GM18858 (cell line): ENCODE measurements around the gene PGS1.

Experiments used
- ATAC-seq: cut with Tn5 transposase; IDR thresholded peaks from one replicate; pipeline ENCODE4 v1.9.1; 2021; ENCODE audit not compliant: unreplicated experiment

The PGS1 gene

DNA sequence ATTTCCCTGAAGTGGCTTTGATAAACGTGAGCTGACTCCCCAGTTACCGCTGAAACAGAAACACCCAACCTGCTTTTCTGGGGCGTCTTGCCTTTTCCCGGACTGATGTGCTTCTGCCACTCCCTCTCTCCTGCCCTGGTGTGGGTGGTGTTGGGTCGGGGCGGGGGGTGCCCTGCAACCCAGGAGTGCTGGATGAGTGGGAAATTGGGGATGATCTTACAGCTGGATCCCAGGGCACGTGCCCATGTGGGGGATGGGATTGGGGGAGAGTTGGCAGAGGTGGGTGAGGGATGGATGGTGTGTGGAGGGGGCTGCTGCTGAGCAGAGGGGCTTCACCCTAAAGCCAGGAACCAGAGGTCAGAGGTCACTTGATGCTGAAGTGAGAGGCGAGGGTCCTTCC, 28.5 kb downstream of the PGS1 start:
- ATAC-seq, result no peak

DNA sequence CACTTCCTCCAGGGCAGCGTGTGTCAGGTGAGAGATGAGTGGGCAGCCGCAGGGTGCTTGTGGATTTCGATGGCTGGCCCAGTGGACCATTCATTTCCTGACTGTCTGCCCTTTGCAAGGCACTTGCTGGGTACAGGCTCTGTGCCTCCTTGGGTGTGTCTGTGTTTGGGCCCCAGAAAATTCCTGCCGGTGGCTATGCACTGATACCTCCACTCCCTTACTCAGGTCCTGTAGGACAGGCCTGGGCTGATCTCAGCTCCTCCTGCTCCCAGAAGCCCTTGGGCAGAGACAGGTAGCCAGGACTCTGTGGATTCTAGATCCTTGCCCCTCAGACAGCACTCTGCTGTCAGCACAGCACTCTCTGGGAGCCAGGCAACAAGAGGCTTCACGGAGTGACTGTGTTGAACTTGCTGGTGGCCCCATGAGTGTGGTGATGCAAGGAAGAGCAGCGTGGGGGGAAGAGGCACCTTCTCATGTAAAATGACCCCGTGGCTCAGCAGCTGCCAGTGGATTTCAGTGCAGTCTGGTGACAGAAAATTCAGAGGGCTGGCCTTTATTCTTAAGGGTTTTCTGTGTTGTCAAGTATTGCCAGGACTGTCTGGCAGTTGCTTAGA, 29.0 kb downstream of the PGS1 start:
- ATAC-seq, result no peak

GRCh38 chr17:78408476-78409050, 30.1 kb downstream of the PGS1 start:
- ATAC-seq, result no peak

DNA sequence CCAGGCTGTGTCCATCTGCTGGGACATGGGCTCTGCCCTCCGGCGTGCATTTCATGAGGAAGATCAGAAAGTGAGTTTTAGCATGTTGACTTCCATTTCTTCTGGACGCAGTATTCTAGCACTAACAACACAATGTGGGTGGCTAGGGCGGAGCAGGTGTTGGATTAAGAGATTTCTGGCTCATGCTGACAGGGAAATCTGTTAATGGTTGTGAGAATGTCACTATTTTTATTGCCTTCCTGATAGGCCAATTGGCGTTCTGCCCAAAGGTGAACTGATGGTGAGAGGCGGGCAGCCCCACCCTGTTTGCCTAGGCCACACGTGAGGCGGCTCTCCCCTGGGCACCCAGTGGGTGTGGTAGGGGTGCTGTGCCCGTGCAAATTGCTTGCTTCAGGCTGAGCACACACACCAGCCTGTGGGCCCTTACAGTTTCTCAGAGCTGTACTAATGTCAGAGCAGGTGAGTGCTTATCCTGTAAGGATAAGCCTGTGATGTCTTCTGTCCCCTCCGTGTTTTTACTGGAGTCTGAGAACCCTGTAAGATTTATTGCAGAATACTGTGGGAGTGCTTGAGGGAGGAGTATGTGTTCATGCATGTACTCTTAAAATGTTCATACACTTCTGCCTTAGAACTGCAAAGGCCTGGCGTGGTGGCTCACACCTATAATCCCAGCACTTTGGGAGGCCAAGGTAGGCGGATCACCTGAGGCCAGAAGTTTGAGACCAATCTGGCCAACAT, 30.9 kb downstream of the PGS1 start:
- no peak for ATAC-seq

DNA sequence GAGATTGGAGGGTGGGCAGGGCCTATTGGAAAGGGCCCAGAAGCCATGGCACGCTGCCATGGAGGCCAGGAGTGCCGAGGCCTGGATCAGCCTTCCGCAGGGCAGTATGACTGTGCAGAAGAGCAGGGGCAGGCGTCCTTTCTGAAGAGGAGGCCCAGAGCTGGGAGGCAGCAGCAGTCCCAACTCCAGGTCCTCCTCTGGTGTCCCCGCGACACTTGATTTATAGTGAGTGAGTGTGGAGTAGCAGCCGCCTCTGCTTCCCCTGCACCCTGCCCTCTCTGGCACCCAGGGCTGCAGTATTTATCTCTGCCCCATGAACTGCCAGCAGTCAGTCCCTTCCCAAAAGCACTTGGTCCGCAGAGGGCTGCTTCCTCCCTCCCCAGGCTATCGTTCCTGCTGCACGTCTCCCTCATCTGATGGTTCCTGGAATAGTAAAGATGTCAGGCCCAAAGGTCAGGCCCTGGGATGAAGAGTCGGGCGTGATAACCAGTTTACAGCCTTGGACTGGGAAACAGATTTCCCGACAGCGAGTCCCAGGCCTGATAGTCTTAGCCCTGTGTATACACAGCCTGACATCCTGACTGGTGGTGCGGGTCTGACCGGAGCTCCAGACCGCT, 32.9 kb downstream of the PGS1 start:
- ATAC-seq, result no peak

DNA sequence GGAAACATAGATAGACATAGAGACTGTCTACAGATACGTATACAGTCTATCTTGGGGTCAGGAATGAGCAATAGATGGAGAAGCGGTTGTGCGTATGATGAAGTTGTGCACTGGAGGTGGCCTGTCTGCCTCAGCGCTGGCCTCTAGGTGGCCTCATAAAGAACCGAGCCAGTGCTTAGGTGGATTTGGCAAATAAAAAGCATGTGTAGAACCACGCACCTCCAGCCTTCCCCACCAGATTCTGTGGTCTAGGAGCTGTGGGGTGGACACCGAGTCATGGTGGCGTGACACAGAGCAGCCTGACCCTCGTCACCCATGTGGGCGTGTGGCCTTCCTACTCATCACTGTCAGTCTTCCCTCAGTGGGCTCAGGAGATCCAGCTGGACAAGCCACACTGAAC, 34.0 kb downstream of the PGS1 start:
- ATAC-seq, result no peak

- ATAC-seq, result no peak
Measured at GRCh38 chr17:78414178-78415162, 36.0 kb downstream of the PGS1 start.

GRCh38 chr17:78415821-78416711, 37.6 kb downstream of the PGS1 start:
- ATAC-seq, result no peak

DNA sequence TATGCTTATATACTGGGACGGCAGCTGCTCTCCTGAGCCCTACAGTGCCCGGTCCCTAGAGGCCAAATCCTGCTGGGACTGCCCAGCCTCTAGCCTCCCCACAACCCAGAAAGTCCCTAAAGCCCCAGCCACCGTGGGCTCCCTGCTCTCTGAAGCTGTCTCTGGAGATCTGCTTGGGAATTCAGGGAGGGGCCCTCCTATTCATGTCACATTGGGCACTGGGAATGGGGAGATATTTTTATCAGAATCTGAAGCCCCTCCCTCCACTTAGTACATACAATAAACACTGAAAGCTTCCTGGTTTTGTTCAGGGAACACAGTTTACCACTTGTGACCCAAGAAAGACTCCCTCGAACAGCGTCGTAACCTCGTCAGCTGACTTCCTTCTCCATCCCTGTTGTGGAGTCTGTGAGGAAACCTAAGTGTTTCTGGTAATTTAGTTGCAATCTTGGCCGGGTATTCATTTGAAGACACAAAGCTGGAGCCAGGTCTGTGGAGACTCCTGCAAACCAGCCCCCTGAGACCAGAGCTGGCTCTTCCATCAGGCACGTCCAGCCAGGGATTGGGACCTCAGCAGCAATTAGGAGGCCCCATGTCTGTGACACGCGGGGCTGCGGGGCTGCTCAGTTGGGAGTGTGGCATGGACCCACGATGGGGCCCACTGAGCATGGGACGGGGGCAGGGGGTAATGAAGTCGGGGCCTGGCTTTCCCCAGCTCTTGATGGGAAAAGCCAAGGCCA, 38.5 kb downstream of the PGS1 start:
- no peak for ATAC-seq

- ATAC-seq, result no peak
Measured at GRCh38 chr17:78417531-78417909, 39.1 kb downstream of the PGS1 start.

GRCh38 chr17:78418326-78419026, 40.0 kb downstream of the PGS1 start:
- ATAC-seq, result no peak

DNA sequence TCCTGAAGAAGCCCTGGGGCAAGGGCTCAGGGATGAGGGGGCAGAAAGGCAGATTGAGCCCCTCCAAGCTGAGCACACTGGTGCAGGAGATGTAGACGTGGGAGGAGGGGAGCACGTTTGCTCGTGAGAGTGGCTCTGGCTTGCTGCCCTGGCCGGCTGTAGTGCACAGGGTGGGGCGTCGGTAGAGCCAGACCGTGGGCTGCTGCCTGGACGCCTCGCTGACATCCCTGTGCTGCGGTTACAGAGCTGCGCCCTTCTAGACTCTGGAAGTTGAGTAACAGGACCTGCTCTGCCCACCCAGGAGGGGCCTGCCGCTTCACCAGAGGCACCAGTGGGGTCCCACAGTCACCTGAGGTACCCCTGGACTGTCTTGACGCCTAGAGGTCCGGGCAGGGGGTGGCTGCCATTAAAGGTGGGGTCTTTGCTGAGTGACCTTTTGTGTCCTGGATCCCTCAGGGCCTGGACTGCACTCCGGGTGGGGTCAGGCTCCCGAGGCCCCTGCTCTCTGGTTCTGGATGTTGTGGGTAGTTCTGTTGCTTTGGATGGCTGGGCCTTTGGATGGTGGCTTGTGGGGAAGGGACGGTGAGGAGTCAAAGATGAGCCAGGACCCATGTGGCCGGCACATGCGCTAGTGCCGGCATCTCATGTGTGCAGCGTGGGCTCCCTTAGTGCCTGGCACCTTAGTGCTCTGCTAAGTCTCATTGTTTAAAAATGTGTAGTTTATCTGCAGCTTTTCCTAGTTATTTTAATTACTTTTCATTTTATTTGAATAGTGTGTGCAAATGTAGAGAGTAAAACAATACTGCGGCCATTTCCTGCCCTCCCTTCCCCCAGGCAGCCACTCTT, 41.7 kb downstream of the PGS1 start:
- no peak for ATAC-seq

DNA sequence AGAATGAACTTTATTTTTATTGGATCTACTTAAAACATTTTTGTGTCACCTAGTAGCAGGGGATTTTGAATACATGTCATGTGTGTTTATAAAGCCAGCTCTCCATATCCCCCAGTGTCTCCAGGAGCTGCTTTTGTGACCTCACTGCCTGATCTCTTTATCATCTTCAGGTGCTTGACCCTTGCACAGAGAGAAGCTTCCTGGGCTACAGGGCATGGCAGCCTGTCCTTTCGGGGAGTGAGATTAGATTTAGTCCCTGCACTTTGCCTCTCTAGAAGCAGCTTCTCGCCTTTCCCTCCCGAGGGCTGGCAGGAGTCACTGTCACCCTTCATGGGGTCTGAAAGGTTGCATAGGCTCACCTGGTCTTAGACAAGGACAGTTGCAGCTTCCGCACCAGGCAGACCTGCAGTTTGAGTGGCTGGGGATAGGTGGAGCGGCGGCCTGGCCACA, 42.7 kb downstream of the PGS1 start:
- ATAC-seq, result no peak

GRCh38 chr17:78421534-78422266, 43.3 kb downstream of the PGS1 start:
- no peak for ATAC-seq

GRCh38 chr17:78422267-78422605, 43.8 kb downstream of the PGS1 start:
- no peak for ATAC-seq

- ATAC-seq, result no peak
Measured at GRCh38 chr17:78422872-78423588, 44.6 kb downstream of the PGS1 start.
